OCI-LY1 (cell line): ENCODE measurements around the gene TIPIN.
"Not testable (repeated sequence)": the region's sequence is repeated elsewhere in the genome, so short reads cannot be mapped to it uniquely, and the experiment has no call there.

Experiments used
- CTCF ChIP-seq: fragments of 200-600 bp; sonication (generic), shearing (Covaris generic); IDR thresholded peaks from 2 replicates; pipeline ENCODE4 v1.5.1; 2017; ENCODE audit warnings: mild to moderate bottlenecking, antibody characterized with exemption, low read length, moderate library complexity, mixed read lengths
- EZH2 ChIP-seq: fragments of 200-600 bp; sonication (generic), shearing (Covaris generic); IDR thresholded peaks from 2 replicates; pipeline ENCODE4 v1.8.0; 2017; ENCODE audit warnings: borderline replicate concordance, mixed run types, mild to moderate bottlenecking, antibody characterized with exemption, low read length, moderate library complexity, mixed read lengths

GRCh38 chr15:66361745-66362460 lies 5.4 kb upstream of the TIPIN start:
- TF ChIP-seq CTCF, EZH2: not testable (repeated sequence)
